Measurements from ENCODE around the gene LAMA2. TPM values are rescaled to one million over a fixed set of nuclear protein-coding genes. Genes with fewer than 3 reads are reported as not detected.

The LAMA2 gene
- total RNA-seq, 4 donors from 2014 or later = 115 to 153 (median 134) TPM

- H3K27me3 ChIP-seq = no peaks in the 10 kb centered on the region
- intact Hi-C loops (cut with DNase I) = no loop called here
- H3K27ac ChIP-seq (replicated peaks in 1 of 4) = no peak overlapping the region
- 71% methylated on average over 1 of the region's 1 CpG for WGBS
- peaks cover 0 to 79% (median 11%) of the 10 kb centered on the region in 4 donors for H3K36me3 ChIP-seq
- H3K4me3 ChIP-seq = no peak overlapping the region
- no peak for DNase-seq (ENCODE audit: extremely low spot score)
- peaks cover 0 to 8% (median 0%) of the 10 kb centered on the region in 4 donors for H3K4me1 ChIP-seq
- TF ChIP-seq EP300 (IDR thresholded peaks at IDR 0.05) (no peak), POLR2A (IDR thresholded peaks at IDR 0.05; ENCODE audit: low read depth) (no peak)
- H3K9me3 ChIP-seq = no peaks in the 10 kb centered on the region
Observed at GRCh38 chr6:129507846-129508245, 624.9 kb downstream of the LAMA2 start.

- Histone ChIP-seq H3K27me3 (no peaks in the 10 kb centered on the region), H3K4me1 (peaks cover 0 to 4% (median 0%) of the 10 kb centered on the region in 4 donors), H3K4me3 (no peak overlapping the region), H3K27ac (replicated peaks in 1 of 4) (no peak overlapping the region), H3K36me3 (peaks cover 0 to 79% (median 7%) of the 10 kb centered on the region in 4 donors), H3K9me3 (no peaks in the 10 kb centered on the region)
- DNase-seq (ENCODE audit: extremely low spot score) = no peak
- WGBS = 67% methylated on average over 4 of the region's 4 CpGs
- intact Hi-C loops (cut with DNase I) = no loop called here
- no peak for TF ChIP-seq CTCF (IDR thresholded peaks at IDR 0.05)
- TF ChIP-seq POLR2A (IDR thresholded peaks at IDR 0.05; ENCODE audit: low read depth) = no peak
- TF ChIP-seq EP300 (IDR thresholded peaks at IDR 0.05) = no peak
- TF ChIP-seq POLR2AphosphoS5 (IDR thresholded peaks at IDR 0.05) = no peak
Observed at GRCh38 chr6:129508477-129509145, 625.7 kb downstream of the LAMA2 start.

DNA sequence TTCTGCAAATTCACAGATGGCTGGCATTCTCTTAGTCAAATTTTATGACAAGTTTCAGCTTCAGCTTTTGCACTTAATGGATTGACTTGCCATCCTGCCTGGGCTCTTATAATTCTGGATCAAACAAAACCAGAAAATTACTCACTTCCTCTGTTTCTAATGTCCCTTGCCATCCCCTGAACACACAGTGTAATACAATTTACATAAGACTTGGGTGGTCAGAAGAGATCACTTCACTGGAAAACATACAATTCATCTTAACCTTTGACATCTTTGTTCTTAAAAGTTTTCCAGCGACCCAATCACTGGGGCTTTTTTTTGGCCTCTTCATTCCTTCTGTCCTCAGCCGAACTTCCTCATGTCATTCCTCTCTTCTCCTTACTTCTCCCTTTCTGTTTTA is 628.0 kb downstream of the LAMA2 start:
- intact Hi-C loops (cut with DNase I) = no loop called here
- WGBS = 62% methylated on average over 2 of the region's 2 CpGs
- H3K27ac ChIP-seq (replicated peaks in 1 of 4) = no peak overlapping the region
- peaks cover 0 to 79% (median 2%) of the 10 kb centered on the region in 4 donors for H3K36me3 ChIP-seq
- no peaks in the 10 kb centered on the region for H3K27me3 ChIP-seq
- no peak overlapping the region for H3K4me3 ChIP-seq
- no peaks in the 10 kb centered on the region for H3K9me3 ChIP-seq
- H3K4me1 ChIP-seq = peaks cover 0 to 4% (median 0%) of the 10 kb centered on the region in 4 donors
- TF ChIP-seq POLR2A (IDR thresholded peaks at IDR 0.05; ENCODE audit: low read depth) (no peak), CTCF (IDR thresholded peaks at IDR 0.05) (no peak), EP300 (IDR thresholded peaks at IDR 0.05) (no peak), POLR2AphosphoS5 (IDR thresholded peaks at IDR 0.05) (no peak)
- DNase-seq (ENCODE audit: extremely low spot score) = no peak

- H3K4me3 ChIP-seq = no peak overlapping the region
- H3K36me3 ChIP-seq = peaks cover 0 to 79% (median 5%) of the 10 kb centered on the region in 4 donors
- no peaks in the 10 kb centered on the region for H3K27me3 ChIP-seq
- WGBS = 54% methylated on average over 3 of the region's 3 CpGs
- TF ChIP-seq POLR2A (IDR thresholded peaks at IDR 0.05; ENCODE audit: low read depth) (no peak), CTCF (IDR thresholded peaks at IDR 0.05) (no peak), POLR2AphosphoS5 (IDR thresholded peaks at IDR 0.05) (no peak), EP300 (IDR thresholded peaks at IDR 0.05) (no peak)
- intact Hi-C loops (cut with DNase I) = no loop called here
- H3K27ac ChIP-seq (replicated peaks in 1 of 4) = no peak overlapping the region
- H3K9me3 ChIP-seq = no peaks in the 10 kb centered on the region
- no peak for DNase-seq (ENCODE audit: extremely low spot score)
- no peaks in the 10 kb centered on the region for H3K4me1 ChIP-seq
Observed at GRCh38 chr6:129513471-129513870, 630.5 kb downstream of the LAMA2 start.

GRCh38 chr6:129515004-129515403 is 632.1 kb downstream of the LAMA2 start:
- WGBS = 69% methylated on average over 2 of the region's 2 CpGs
- no peak for TF ChIP-seq EP300 (IDR thresholded peaks at IDR 0.05)
- no peak for TF ChIP-seq POLR2A (IDR thresholded peaks at IDR 0.05; ENCODE audit: low read depth)
- TF ChIP-seq CTCF (IDR thresholded peaks at IDR 0.05) = no peak
- no peak for TF ChIP-seq POLR2AphosphoS5 (IDR thresholded peaks at IDR 0.05)
- Histone ChIP-seq H3K27me3 (no peaks in the 10 kb centered on the region), H3K36me3 (peaks cover 0 to 75% (median 5%) of the 10 kb centered on the region in 4 donors), H3K4me3 (no peak overlapping the region), H3K4me1 (no peaks in the 10 kb centered on the region), H3K9me3 (no peaks in the 10 kb centered on the region), H3K27ac (replicated peaks in 1 of 4) (no peak overlapping the region)
- intact Hi-C loops (cut with DNase I) = no loop called here
- DNase-seq (ENCODE audit: extremely low spot score) = no peak
